ENCODE results near the gene LRTM2.

Gene LRTM2

DNA sequence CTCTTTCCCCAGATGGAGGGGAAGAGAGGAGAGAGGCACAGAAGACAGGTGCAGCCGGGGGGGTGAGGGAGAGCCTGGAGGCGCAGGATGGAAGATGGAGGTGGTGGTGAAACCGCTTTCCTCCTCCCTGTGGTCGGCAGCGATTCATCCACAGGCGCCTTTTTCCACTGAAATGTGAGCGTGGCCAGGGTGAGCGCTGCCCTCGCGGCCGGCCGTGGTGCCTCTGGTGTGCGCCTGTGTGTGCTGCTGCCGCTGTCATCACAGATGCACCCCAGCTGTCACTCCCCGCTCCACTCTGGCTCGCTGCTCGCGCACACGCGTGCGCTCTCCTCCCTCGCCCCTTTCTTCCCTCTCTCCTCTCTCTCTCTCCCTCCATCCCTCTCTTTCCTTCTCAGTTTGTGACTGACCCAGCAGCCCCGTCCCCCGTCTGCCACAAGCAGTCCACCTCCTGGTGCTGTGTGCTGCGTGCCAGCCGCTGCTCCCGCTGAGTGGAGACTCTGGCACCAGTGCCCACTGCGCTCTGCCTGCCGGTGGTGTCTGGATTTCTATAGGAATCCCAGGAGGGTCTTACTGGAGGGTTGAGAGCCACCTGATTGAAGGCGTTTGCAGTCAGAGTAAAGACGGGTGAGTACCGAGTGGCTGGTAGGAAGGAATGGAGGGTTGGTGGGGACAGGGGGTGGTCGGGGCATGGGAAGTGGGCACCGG lies at the start of gene LRTM2:
LRTM2 (plus strand) TSS at position 375 of the 705 bp plus-strand sequence. CDS start 7,584 bp downstream, outside the sequence.
- TF ChIP-seq, protein P1, sequence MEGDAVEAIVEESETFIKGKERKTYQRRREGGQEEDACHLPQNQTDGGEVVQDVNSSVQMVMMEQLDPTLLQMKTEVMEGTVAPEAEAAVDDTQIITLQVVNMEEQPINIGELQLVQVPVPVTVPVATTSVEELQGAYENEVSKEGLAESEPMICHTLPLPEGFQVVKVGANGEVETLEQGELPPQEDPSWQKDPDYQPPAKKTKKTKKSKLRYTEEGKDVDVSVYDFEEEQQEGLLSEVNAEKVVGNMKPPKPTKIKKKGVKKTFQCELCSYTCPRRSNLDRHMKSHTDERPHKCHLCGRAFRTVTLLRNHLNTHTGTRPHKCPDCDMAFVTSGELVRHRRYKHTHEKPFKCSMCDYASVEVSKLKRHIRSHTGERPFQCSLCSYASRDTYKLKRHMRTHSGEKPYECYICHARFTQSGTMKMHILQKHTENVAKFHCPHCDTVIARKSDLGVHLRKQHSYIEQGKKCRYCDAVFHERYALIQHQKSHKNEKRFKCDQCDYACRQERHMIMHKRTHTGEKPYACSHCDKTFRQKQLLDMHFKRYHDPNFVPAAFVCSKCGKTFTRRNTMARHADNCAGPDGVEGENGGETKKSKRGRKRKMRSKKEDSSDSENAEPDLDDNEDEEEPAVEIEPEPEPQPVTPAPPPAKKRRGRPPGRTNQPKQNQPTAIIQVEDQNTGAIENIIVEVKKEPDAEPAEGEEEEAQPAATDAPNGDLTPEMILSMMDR (IDR thresholded peaks at IDR 0.05; ENCODE audit: extremely low read depth, missing control alignments), result no peak
- DNase-seq (ENCODE audit: low spot score), result no peak

DNA sequence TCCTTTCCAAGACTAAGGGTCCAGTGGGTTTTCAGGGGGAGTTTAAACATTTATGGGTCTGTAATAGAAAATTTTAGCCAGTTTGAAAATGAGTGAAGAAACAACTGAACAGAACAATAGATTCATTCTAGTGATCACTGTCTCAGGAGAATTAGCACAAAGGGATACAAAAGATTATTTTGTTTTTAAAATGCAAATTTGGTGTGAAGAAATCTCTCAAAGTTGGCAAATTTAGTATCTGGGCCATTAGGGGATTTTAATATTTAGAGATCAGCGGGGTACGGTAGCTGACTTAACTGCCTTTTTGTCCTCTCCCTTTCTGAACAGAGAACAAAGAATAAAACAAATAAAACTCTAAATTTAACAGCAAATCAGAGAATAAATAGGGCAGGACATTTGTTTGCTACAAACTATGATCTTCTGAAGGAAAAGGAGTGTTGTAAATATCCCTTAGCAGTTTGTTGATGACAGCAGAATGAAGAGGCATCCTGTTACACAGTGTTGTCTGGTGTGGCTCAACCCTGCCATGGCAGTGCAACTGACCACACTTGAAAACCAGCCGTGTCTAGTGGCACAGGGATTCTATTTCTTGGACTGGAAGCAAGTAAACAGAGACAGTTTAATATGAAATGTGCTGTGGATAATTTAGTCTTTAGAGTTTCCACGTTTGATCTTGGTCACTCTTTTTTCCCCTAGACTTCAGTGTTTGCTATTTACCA lies 46.3 kb upstream of the LRTM2 start:
- DNase-seq (ENCODE audit: low spot score), result no peak
- TF ChIP-seq, protein P1 (IDR thresholded peaks at IDR 0.05; ENCODE audit: extremely low read depth, missing control alignments), result no peak

DNA sequence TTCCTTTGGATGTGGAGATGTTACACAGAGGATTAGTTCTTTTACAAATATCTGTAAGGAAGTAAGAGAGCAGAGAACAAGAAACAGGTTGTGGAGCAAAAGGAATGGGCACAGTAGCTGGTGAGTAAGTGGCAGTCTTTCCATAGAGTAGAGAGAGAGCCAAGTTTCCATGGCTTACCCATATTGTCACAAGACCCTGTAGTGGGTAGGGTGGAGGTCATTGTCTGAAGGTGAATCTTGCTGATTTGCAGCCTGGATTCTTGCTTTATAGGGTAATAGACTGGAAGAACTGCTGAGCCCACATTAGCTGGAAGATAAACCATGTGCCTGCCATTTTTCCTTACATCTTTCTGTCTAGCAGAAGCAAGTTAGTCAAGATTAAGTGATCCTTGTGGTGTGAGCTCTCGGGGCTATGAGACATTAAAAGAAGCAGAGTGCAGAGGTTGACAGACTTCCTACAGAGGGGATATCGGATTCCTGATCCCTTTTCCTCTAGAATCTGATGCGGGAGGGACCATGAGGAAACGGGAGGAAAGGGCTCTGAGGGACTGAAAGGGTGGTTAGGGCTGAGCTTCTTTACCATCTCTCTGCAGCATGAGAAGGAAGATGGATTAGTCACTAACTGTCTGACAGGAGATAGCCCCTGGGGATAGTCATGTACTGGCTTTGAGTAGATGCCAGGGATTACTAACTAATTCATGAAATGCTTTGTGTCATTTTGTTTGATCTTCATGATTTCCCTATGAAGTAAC lies 44.0 kb upstream of the LRTM2 start:
- no peak for DNase-seq (ENCODE audit: low spot score)
- TF ChIP-seq, protein P1 (IDR thresholded peaks at IDR 0.05; ENCODE audit: extremely low read depth, missing control alignments), result no peak

DNA sequence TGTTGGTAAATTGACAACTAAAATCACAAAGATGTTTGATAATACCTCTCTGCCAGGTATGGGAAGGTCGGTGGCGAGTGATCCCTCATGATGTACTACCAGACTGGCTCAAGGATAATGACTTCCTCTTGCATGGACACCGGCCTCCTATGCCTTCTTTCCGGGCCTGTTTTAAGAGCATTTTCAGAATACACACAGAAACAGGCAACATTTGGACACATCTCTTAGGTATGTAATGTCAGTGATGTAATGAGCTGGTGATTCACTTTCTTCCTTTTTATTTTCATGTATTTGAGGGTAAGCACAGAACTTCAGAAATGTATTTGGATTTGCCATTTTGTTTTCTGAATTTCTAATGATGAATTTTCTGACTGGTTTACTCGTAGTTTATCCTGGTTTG lies 42.6 kb upstream of the LRTM2 start:
- DNase-seq (ENCODE audit: low spot score), result no peak
- TF ChIP-seq, protein P1 (IDR thresholded peaks at IDR 0.05; ENCODE audit: extremely low read depth, missing control alignments), result no peak

DNA sequence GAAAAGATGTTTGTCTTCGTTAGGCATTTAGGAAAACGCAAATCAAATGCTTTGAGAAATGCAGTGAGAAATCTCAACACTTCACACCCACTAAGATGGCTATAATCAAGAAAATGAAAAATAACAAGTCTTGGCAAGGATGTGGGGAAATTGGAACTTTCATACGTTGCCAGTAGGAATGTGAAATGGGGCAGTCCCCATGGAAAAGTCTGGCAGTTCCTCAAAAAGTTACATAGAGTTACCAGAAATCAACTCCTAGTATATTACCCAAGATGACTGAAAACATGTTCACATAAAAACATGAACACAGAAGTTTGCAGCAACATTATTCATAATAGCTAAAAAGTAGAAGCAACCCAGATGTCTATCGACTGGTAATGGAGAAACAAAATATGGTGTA lies 41.5 kb upstream of the LRTM2 start:
- TF ChIP-seq, protein P1 (IDR thresholded peaks at IDR 0.05; ENCODE audit: extremely low read depth, missing control alignments), result no peak
- no peak for DNase-seq (ENCODE audit: low spot score)

DNA sequence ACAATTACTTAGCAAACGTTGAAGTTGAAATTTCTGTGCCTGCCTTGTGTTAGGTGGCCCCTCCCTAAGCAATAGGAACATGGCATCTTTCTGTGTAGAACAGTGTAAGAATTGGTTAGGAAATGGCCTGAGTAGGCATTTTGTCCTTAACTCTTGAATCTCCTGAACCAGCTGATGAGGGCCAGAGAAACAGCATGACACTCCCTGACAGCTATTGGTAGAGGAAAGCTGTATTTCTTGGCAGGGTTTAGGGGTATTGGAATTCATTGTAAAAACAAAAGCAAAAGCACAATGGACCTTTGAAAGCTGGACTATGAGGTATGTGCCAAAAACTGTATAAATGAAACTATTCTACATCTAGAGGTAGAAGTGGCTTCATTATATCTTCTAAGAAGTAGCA lies 40.6 kb upstream of the LRTM2 start:
- TF ChIP-seq, protein P1 (IDR thresholded peaks at IDR 0.05; ENCODE audit: extremely low read depth, missing control alignments), result no peak
- no peak for DNase-seq (ENCODE audit: low spot score)

DNA sequence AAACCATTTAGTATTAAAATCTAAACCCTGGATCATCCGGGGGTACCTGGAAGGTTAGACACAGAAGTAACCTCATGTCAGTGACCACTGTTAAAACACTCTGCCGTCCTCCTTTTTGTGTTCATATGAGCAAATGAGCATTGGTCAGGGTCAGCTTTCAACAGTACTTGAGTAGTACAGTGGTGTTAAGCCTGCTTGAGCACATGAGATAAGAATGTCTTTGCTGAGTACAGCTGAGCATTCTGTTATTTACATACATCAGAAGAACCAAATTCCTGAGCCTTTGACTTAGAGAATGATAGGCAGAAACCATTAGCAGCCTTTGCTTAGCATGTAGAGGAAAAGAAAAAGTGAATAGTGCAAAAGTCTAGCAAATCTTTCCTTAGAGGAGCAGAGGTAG lies 38.6 kb upstream of the LRTM2 start:
- TF ChIP-seq, protein P1 (IDR thresholded peaks at IDR 0.05; ENCODE audit: extremely low read depth, missing control alignments), result no peak
- DNase-seq (ENCODE audit: low spot score), result no peak
